Stomach (tissue), 9 donors: Measurements from ENCODE around the gene TNS1. TPM values are rescaled to one million over a fixed set of nuclear protein-coding genes. Genes with fewer than 3 reads are reported as not detected.
A peak's percentile ranks its signal among the peaks of the same experiment; 100 is the strongest.

Experiments used
- DNase-seq, 2 donors: peaks; one replicate each; pipeline versions ENCODE4 v3.0.0 to v3.0.0-alpha.2; 2013 to 2019
- H3K27ac ChIP-seq, 5 donors: fragments of 200-600 bp in 4 of 5; sonication (generic) in 4 of 5; one replicate each; pipeline ENCODE4 v1.5.1; 2013 to 2019; ENCODE audit warnings: mild to moderate bottlenecking in 1 of 5, moderate library complexity in 1 of 5
- H3K27me3 ChIP-seq, 3 donors: fragments of 200-600 bp; sonication (generic); one replicate each; pipeline ENCODE4 v1.5.1; 2017 to 2019; ENCODE audit warnings: mixed run types in 1 of 3
- H3K36me3 ChIP-seq, 4 donors: fragments of 200-600 bp; sonication (generic); 1 replicate in 3 of 4; 2 replicates in 1 of 4; pipeline ENCODE4 v1.5.1; 2016 to 2019
- H3K4me1 ChIP-seq, 4 donors: fragments of 200-600 bp; sonication (generic); one replicate each; pipeline ENCODE4 v1.5.1; 2016 to 2019
- H3K4me3 ChIP-seq, 4 donors: fragments of 200-600 bp; sonication (generic) in 3 of 4; one replicate each; pipeline ENCODE4 v1.5.1; 2016 to 2019; ENCODE audit warnings: mild to moderate bottlenecking in 1 of 4
- H3K9me3 ChIP-seq, 4 donors: fragments of 200-600 bp; sonication (generic); one replicate each; pipeline ENCODE4 v1.5.1; 2016 to 2019
- EP300 ChIP-seq: sonication (generic); formaldehyde crosslinking; IDR thresholded peaks from one replicate; pipeline ENCODE4 v1.6.1; 2017; ENCODE audit warnings: antibody characterized with exemption
- POLR2A ChIP-seq, 4 donors: fragments of 450-650 bp; IDR thresholded peaks; one replicate each; pipeline ENCODE4 v1.6.1; 2016; ENCODE audit warnings: antibody characterized with exemption in 4 of 4, control low read depth in 2 of 4, mild to moderate bottlenecking in 1 of 4, moderate library complexity in 1 of 4
- POLR2AphosphoS5 ChIP-seq, 3 donors: sonication (generic); formaldehyde crosslinking; IDR thresholded peaks; one replicate each; pipeline ENCODE4 v1.6.1; 2016; ENCODE audit warnings: antibody characterized with exemption in 3 of 3
- WGBS, 5 donors: extraction: QIAGEN DNeasy Blood & Tissue Kit in 3 of 5; methylation state at CpG; one replicate each; pipeline versions ENCODE4 v1.1.5 to v1.1.7; 2013 to 2018; 5-methylcytosine and 5-hydroxymethylcytosine counted together
- intact Hi-C: fragments of 100-400 bp; cut with DNase I; formaldehyde crosslinking; loops from one replicate; pipeline ENCODE4 v1.15.1; 2023; ENCODE audit warnings: low total_unique reads
- polyA plus RNA-seq, 3 donors: library from polyadenylated mRNA; stranded (reverse); fragments of 200-250 nt; gene quantifications; one replicate each; pipeline ENCODE4 v1.2.3, GENCODE V29; 2013
- small RNA-seq, 4 donors: library from RNA; depleted of rRNA; stranded (forward); fragments of <200 nt; gene quantifications; one replicate each; pipeline ENCODE3, GENCODE V24; 2016
- total RNA-seq, 5 donors: library from RNA; depleted of rRNA; stranded (reverse); fragments of >200 nt; gene quantifications; one replicate each; pipeline versions ENCODE4 v1.1.0 to v1.2.3, GENCODE V29; 2014 to 2016
- TF ChIP-seq, protein P1 (sequence below), 7 experiments: fragments of 450-650 bp in 4 of 7; fragments of 200-600 bp in 3 of 7; sonication (generic) in 3 of 7; IDR thresholded peaks; one replicate each; pipeline ENCODE4 v1.5.1; 2016 to 2019; ENCODE audit warnings: antibody characterized with exemption in 7 of 7, control low read depth in 2 of 7, mild to moderate bottlenecking in 1 of 7
- donor health status: healthy with polysubstance abuse.
- donor health status: Bipolar disorder and iron deficiency.
- donor health status: healthy.

TNS1 gene
- total and polyA plus RNA-seq, 8 donors, result 18.5 to 682 (median 160) TPM

DNA sequence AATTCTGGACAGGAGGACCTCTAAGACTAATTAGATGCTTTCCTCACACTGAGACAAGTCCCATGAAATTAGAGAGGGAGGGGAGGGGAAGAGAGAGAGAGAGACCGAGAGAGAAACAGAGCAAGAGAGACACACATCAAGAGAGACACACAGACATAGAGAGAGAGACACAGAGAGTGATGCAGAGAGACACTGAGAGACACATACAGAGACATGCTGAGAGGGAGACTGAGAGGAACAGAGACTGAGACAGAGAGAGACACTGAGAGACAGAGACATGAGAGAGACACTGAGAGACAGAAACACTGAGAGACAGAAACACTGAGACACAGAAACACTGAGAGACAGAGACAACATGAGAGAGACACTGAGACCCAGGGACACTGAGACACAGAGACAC, 250.8 kb downstream of the TNS1 start:
- H3K27ac ChIP-seq, result peak overlapping the region in 1 of 5 donors; percentile 63
- no peaks in the 10 kb centered on the region for H3K9me3 ChIP-seq
- H3K27me3 ChIP-seq, result peaks cover 0 to 8% (median 0%) of the 10 kb centered on the region in 3 donors
- no peak overlapping the region for H3K4me3 ChIP-seq
- H3K4me1 ChIP-seq, result peaks cover 0 to 40% (median 10%) of the 10 kb centered on the region in 4 donors
- WGBS, 5 donors, result 67 to 77% (median 73%) methylated on average over 1 of the region's 1 CpG
- TF ChIP-seq POLR2A (IDR thresholded peaks at IDR 0.05), result no peak
- no peak for TF ChIP-seq EP300
- no peak for TF ChIP-seq POLR2AphosphoS5 (IDR thresholded peaks at IDR 0.05)
- TF ChIP-seq, protein P1, sequence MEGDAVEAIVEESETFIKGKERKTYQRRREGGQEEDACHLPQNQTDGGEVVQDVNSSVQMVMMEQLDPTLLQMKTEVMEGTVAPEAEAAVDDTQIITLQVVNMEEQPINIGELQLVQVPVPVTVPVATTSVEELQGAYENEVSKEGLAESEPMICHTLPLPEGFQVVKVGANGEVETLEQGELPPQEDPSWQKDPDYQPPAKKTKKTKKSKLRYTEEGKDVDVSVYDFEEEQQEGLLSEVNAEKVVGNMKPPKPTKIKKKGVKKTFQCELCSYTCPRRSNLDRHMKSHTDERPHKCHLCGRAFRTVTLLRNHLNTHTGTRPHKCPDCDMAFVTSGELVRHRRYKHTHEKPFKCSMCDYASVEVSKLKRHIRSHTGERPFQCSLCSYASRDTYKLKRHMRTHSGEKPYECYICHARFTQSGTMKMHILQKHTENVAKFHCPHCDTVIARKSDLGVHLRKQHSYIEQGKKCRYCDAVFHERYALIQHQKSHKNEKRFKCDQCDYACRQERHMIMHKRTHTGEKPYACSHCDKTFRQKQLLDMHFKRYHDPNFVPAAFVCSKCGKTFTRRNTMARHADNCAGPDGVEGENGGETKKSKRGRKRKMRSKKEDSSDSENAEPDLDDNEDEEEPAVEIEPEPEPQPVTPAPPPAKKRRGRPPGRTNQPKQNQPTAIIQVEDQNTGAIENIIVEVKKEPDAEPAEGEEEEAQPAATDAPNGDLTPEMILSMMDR (IDR thresholded peaks at IDR 0.05), result no peak
- intact Hi-C loops, result no loop called here
- DNase-seq, result no peak
- H3K36me3 ChIP-seq, result no peaks in the 10 kb centered on the region

GRCh38 chr2:217751192-217751591, 251.6 kb downstream of the TNS1 start:
- H3K4me3 ChIP-seq, result no peak overlapping the region
- intact Hi-C loops, result no loop called here
- no peak for DNase-seq
- H3K4me1 ChIP-seq, result peaks cover 0 to 34% (median 4%) of the 10 kb centered on the region in 4 donors
- peaks cover 0 to under 1% (median 0%) of the 10 kb centered on the region in 3 donors for H3K27me3 ChIP-seq
- H3K36me3 ChIP-seq, result no peaks in the 10 kb centered on the region
- no peaks in the 10 kb centered on the region for H3K9me3 ChIP-seq
- TF ChIP-seq, protein P1 (IDR thresholded peaks at IDR 0.05), result no peak
- no peak for TF ChIP-seq EP300
- no peak for TF ChIP-seq POLR2AphosphoS5 (IDR thresholded peaks at IDR 0.05)
- TF ChIP-seq POLR2A (IDR thresholded peaks at IDR 0.05), result no peak
- WGBS, 5 donors, result 80 to 95% (median 86%) methylated on average over 7 of the region's 7 CpGs
- peak overlapping the region in 1 of 5 donors; percentile 63 for H3K27ac ChIP-seq

Small RNA genes lying within 50 kb of the gene (small RNA-seq; reads per million reads assigned to genes)
- 0 reads per million in 4 donors for gene MIR6809

Other genes starting within 250 kb of the TNS1 start
- not detected for gene RUFY4, start 66.3 kb upstream of the TNS1 start, total RNA-seq
- gene RUFY4, start 66.3 kb upstream of the TNS1 start, polyA plus RNA-seq, result under 1 TPM in 2 of 3 donors, not detected in 1; 0.12 to 0.43 TPM
- 1 to 10 TPM in 1 of 5 donors, under 1 TPM in 1, not detected in 3; 0.37 to 1.2 TPM for gene CXCR2, start 123.0 kb upstream of the TNS1 start, total RNA-seq
- gene CXCR2, start 123.0 kb upstream of the TNS1 start, polyA plus RNA-seq, result 1 to 10 TPM; 1.2 to 2.3 (median 2.1) TPM
- under 1 TPM in 3 of 5 donors, not detected in 2; 0.37 to 0.87 (median 0.45) TPM for gene CXCR1, start 164.0 kb upstream of the TNS1 start, total RNA-seq
- gene CXCR1, start 164.0 kb upstream of the TNS1 start, polyA plus RNA-seq, result under 1 TPM; 0.03 to 0.62 (median 0.61) TPM
- 100 to 1,000 TPM in 4 of 5 donors, 10 to 100 TPM in 1; 92.1 to 456 (median 234) TPM for gene ARPC2, start 214.2 kb upstream of the TNS1 start, total RNA-seq
- gene ARPC2, start 214.2 kb upstream of the TNS1 start, polyA plus RNA-seq, result 100 to 1,000 TPM; 188 to 384 (median 278) TPM